Muscle of leg (tissue), 11 donors: ENCODE measurements around the gene MAL. TPM values are rescaled to one million over a fixed set of nuclear protein-coding genes. Genes with fewer than 3 reads are reported as not detected.

Experiments
- DNase-seq: peaks from one replicate; pipeline ENCODE4 v3.0.0; 2013
- H3K27ac ChIP-seq: one replicate; pipeline ENCODE4 v1.5.1; 2013; ENCODE audit warnings: mild to moderate bottlenecking, low read length, control low read depth
- H3K27me3 ChIP-seq: one replicate; pipeline ENCODE4 v1.6.1; 2013; ENCODE audit warnings: low read length; ENCODE audit not compliant: control insufficient read depth, insufficient read depth
- H3K36me3 ChIP-seq: one replicate; pipeline ENCODE4 v1.6.1; 2013; ENCODE audit warnings: low read length; ENCODE audit not compliant: control insufficient read depth, insufficient read depth
- H3K4me1 ChIP-seq: one replicate; pipeline ENCODE4 v1.6.1; 2013; ENCODE audit warnings: low read length; ENCODE audit not compliant: control insufficient read depth, insufficient read depth
- H3K4me3 ChIP-seq: one replicate; pipeline ENCODE4 v1.5.1; 2013; ENCODE audit warnings: low read length, control low read depth
- H3K9me3 ChIP-seq: replicated peaks from 2 replicates; pipeline ENCODE4 v1.6.1; 2013; ENCODE audit warnings: low read depth, low read length; ENCODE audit not compliant: control insufficient read depth
- WGBS: methylation state at CpG from one replicate; pipeline ENCODE4 v1.1.5; 2013; ENCODE audit warnings: missing lambda C conversion rate; ENCODE audit not compliant: insufficient coverage; 5-methylcytosine and 5-hydroxymethylcytosine counted together
- polyA plus RNA-seq, 8 donors: library from polyadenylated mRNA; unstranded; fragments of 120-200 nt; gene quantifications; one replicate each; pipeline versions ENCODE4 v1.2.1 to v1.2.3, GENCODE V29; 2013; ENCODE audit warnings: inconsistent platforms in 1 of 8, low replicate concordance in 1 of 8; ENCODE audit not compliant: insufficient read length in 8 of 8, insufficient read depth in 1 of 8
- total RNA-seq: library from RNA; stranded (reverse); fragments of 120-200 nt; gene quantifications from one replicate; pipeline ENCODE4 v1.2.4, GENCODE V29; 2013

The MAL gene
- total and polyA plus RNA-seq, 9 donors = 2.4 to 15.9 (median 3.2) TPM

DNA sequence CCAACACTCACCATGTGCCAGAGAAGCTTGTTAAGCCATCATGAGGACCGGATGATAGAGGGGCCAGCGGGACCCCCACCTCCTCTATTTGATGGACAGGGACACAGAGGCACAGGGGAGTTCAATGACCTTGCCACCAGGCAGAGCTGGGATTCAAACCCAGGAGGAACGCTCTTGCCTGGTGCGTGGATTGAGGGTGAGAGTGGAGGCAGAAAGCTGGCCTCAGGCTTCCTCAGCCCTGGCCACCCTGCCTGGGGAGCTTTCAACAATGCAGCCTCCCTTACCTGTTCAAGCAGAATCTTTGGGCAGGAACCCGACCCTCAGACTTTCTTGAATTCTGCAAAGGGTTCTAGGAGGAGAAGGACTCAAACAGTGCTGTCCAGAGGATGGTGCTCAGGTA is 39.9 kb upstream of the MAL start:
- no peak overlapping the region for H3K27ac ChIP-seq
- peaks cover 11% of the 10 kb centered on the region for H3K27me3 ChIP-seq
- H3K36me3 ChIP-seq = no peaks in the 10 kb centered on the region
- no peak for DNase-seq
- no peaks in the 10 kb centered on the region for H3K4me1 ChIP-seq
- no peaks in the 10 kb centered on the region for H3K9me3 ChIP-seq
- WGBS = 92% methylated on average over 2 of the region's 5 CpGs
- no peak overlapping the region for H3K4me3 ChIP-seq

GRCh38 chr2:94986392-94986963 is 39.0 kb upstream of the MAL start:
- no peak overlapping the region for H3K4me3 ChIP-seq
- H3K27me3 ChIP-seq = peaks cover 12% of the 10 kb centered on the region
- WGBS = no CpG with 5 or more reads among the region's 3 CpGs
- DNase-seq = peak; percentile 66
- H3K4me1 ChIP-seq = no peaks in the 10 kb centered on the region
- no peaks in the 10 kb centered on the region for H3K36me3 ChIP-seq
- no peaks in the 10 kb centered on the region for H3K9me3 ChIP-seq
- H3K27ac ChIP-seq = no peak overlapping the region

DNA sequence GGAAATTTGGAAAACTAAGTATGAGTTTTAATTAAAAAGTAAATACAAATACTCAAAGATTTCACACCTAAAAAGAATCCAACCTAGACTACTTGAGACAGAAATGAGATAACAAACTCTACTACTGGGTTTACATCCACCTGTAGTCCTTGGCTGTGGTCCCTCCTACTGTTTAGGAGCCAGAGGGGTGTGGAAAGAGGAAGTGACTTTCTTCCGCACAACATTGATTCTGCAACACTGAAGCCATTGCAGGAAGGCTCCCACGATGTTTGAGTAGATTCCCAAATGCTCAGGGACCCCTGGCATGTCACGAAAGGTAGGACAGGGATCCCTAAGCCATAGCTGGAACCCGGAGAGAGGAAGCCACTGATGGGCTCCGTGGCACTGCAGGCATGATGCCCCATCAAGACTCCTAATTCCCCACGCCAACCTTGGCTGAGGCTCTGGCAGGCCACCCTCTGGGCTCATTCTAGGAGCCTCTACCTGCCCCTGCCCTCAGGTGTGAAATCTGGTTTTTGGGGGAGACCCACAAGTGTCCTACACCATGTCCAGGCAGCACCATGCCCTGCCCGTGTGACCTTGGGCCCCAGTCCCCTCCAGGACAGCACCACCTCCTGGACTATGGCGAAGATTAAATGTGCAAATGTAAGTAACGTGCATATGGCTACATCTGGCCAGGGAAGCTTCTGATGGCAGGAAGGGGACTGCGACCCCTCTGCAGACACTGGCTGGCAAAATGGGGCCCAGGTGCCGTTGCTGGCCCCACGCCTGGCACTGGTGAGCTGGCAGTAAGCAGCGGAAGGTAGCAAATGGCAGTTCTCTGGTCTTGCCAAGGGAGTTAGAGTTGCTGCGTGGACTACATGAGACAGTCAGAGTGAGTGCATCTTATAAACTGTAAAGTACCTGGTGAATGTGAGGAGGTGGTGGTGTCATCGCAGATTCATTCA is 38.2 kb upstream of the MAL start:
- H3K4me3 ChIP-seq = no peak overlapping the region
- no peak for DNase-seq
- H3K27ac ChIP-seq = no peak overlapping the region
- WGBS = 75% methylated on average over 10 of the region's 15 CpGs
- no peaks in the 10 kb centered on the region for H3K4me1 ChIP-seq
- no peaks in the 10 kb centered on the region for H3K36me3 ChIP-seq
- no peaks in the 10 kb centered on the region for H3K9me3 ChIP-seq
- peaks cover 12% of the 10 kb centered on the region for H3K27me3 ChIP-seq

GRCh38 chr2:94990956-94991355 is 34.6 kb upstream of the MAL start:
- no peak overlapping the region for H3K4me3 ChIP-seq
- no peak for DNase-seq
- no peaks in the 10 kb centered on the region for H3K36me3 ChIP-seq
- H3K27ac ChIP-seq = no peak overlapping the region
- H3K4me1 ChIP-seq = no peaks in the 10 kb centered on the region
- H3K27me3 ChIP-seq = peaks cover 21% of the 10 kb centered on the region
- H3K9me3 ChIP-seq = no peaks in the 10 kb centered on the region

DNA sequence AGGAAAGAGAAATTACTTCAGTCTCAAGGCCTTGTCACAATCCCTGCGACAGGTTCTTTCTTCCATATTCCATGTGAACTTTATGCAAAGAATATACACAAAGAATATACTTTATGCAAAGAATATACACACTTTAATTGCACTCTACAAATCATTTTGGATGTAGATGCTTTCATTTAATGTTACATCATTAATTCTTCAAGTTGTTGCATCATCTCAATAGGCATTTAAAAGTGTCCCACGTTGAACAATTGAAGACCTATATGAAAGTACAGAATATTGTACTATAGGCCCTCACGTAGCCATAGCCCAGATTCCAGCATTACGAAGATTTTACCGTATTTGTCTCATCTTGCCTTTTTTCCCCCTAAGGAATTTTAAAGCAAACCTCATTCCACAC is 33.1 kb upstream of the MAL start:
- peaks cover 33% of the 10 kb centered on the region for H3K27me3 ChIP-seq

GRCh38 chr2:94993176-94994062 is 32.1 kb upstream of the MAL start:
- no peak for DNase-seq
- 78% methylated on average over 30 of the region's 31 CpGs for WGBS
- no peak overlapping the region for H3K4me3 ChIP-seq
- peaks cover 8% of the 10 kb centered on the region for H3K4me1 ChIP-seq
- H3K27ac ChIP-seq = no peak overlapping the region
- H3K9me3 ChIP-seq = no peaks in the 10 kb centered on the region
- peaks cover 41% of the 10 kb centered on the region for H3K27me3 ChIP-seq
- H3K36me3 ChIP-seq = no peaks in the 10 kb centered on the region

More for the DNA sequence above, 33.1 kb upstream of the MAL start:
- DNase-seq = no peak
- H3K36me3 ChIP-seq = no peaks in the 10 kb centered on the region
- H3K4me3 ChIP-seq = no peak overlapping the region
- WGBS = 66% methylated on average over 2 of the region's 5 CpGs
- H3K27ac ChIP-seq = no peak overlapping the region
- H3K4me1 ChIP-seq = peaks cover 6% of the 10 kb centered on the region
- no peaks in the 10 kb centered on the region for H3K9me3 ChIP-seq

GRCh38 chr2:94994063-94994913 is 31.2 kb upstream of the MAL start:
- Histone ChIP-seq H3K36me3 (no peaks in the 10 kb centered on the region), H3K4me3 (no peak overlapping the region), H3K27me3 (peaks cover 49% of the 10 kb centered on the region), H3K27ac (no peak overlapping the region), H3K4me1 (peaks cover 9% of the 10 kb centered on the region), H3K9me3 (no peaks in the 10 kb centered on the region)
- DNase-seq = no peak
- 81% methylated on average over 12 of the region's 16 CpGs for WGBS

- no CpG with 5 or more reads among the region's 3 CpGs for WGBS
- Histone ChIP-seq H3K4me1 (peaks cover 9% of the 10 kb centered on the region), H3K9me3 (no peaks in the 10 kb centered on the region), H3K27ac (no peak overlapping the region), H3K27me3 (peaks cover 54% of the 10 kb centered on the region), H3K4me3 (no peak overlapping the region), H3K36me3 (no peaks in the 10 kb centered on the region)
- DNase-seq = no peak
These were observed 30.5 kb upstream of the MAL start for GRCh38 chr2:94994914-94995552.

DNA sequence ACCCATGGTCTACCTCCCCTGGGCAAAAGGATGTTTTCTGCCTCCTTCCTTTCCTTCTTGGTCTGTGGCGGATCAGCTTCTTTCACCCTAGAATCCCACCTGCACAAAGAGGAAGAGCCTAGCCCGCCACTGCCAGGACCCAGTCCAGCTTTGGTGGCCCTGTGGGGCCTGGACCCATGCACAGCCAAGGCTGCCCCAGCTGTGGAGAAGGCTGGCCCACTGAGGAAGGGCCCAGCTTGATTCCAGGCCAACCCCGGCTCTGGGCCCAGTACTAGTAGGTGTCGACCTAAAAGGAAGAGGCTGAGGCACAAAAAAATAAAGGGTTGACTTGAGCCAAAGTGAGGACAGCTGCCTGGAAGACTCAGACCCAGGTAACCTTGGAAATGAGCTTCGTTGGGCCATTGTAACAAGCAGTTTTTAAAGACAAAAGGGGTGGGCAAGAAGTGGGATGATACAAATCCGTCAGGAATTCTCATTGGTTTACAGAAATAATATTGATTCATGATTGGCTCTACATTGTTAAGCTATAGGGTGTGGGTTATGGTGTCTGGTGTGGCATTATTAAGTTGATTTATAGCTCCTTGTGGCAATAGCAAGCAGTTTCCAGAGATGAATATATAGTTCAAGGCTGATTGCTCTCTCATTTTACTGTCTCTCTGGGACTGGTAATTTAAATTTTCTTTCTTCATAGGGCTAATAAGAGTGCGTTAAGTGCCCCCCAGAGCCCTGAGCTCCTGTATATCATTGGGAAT is 29.8 kb upstream of the MAL start:
- no peak for DNase-seq
- 51% methylated on average over 7 of the region's 7 CpGs for WGBS
- H3K27me3 ChIP-seq = peaks cover 51% of the 10 kb centered on the region

More for the DNA sequence above, 29.8 kb upstream of the MAL start:
- Histone ChIP-seq H3K9me3 (no peaks in the 10 kb centered on the region), H3K4me3 (no peak overlapping the region), H3K4me1 (peaks cover 9% of the 10 kb centered on the region), H3K36me3 (no peaks in the 10 kb centered on the region), H3K27ac (no peak overlapping the region)
